Osteocyte (in vitro differentiated cells): ENCODE results near the gene EEF1E1. TPM values are rescaled to one million over a fixed set of nuclear protein-coding genes. Genes with fewer than 3 reads are reported as not detected.
A peak's percentile ranks its signal among the peaks of the same experiment; 100 is the strongest.

Experiments
- DNase-seq: peaks from one replicate; pipeline ENCODE4 v3.0.0; 2021; ENCODE audit warnings: mixed read lengths; ENCODE audit not compliant: unreplicated experiment; ENCODE audit errors: extremely low spot score
- H3K27ac Mint-ChIP-seq: one replicate; pipeline ENCODE4 v1.8.0; 2021; ENCODE audit warnings: mild to moderate bottlenecking, mixed read lengths; ENCODE audit not compliant: unreplicated experiment
- H3K27me3 Mint-ChIP-seq: one replicate; pipeline ENCODE4 v1.8.0; 2021; ENCODE audit warnings: mixed read lengths; ENCODE audit not compliant: unreplicated experiment
- H3K36me3 Mint-ChIP-seq: one replicate; pipeline ENCODE4 v1.8.0; 2021; ENCODE audit warnings: mixed read lengths; ENCODE audit not compliant: unreplicated experiment
- H3K4me1 Mint-ChIP-seq: one replicate; pipeline ENCODE4 v1.8.0; 2021; ENCODE audit warnings: mixed read lengths; ENCODE audit not compliant: unreplicated experiment
- H3K4me3 Mint-ChIP-seq: one replicate; pipeline ENCODE4 v1.8.0; 2021; ENCODE audit warnings: mild to moderate bottlenecking, moderate library complexity, mixed read lengths; ENCODE audit not compliant: unreplicated experiment
- H3K9me3 Mint-ChIP-seq: one replicate; pipeline ENCODE4 v1.8.0; 2021; ENCODE audit warnings: mixed read lengths; ENCODE audit not compliant: unreplicated experiment
- CTCF ChIP-seq: fragments of 200-600 bp; sonication (generic); IDR thresholded peaks from 2 replicates; pipeline ENCODE4 v1.5.0; 2021; ENCODE audit warnings: antibody characterized with exemption, mild to moderate bottlenecking, moderate library complexity
- long read RNA-seq: library from polyadenylated mRNA; unstranded; transcript quantifications from one replicate; pipeline ENCODE4 v2.0.0, GENCODE V29; 2021
- total RNA-seq: library from RNA; stranded (reverse); gene quantifications from 2 replicates; pipeline ENCODE4 v1.2.1, GENCODE V29; 2021

Gene EEF1E1
- total RNA-seq: 17.6 and 24.5 TPM in 2 replicates
- long read RNA-seq, transcript EEF1E1-201 (4 exons, 1,077 nt): major isoform, 31 of 34 reads
- long read RNA-seq, partial matches to known transcripts: 0 of 34 reads
- long read RNA-seq, other reads (novel, unspliced or antisense): 0 of 34 reads

- no peaks in the 10 kb centered on the region for H3K36me3 Mint-ChIP-seq
- H3K27me3 Mint-ChIP-seq: no peaks in the 10 kb centered on the region
- peak within 1 kb of the TSS; percentile 91 for H3K27ac Mint-ChIP-seq
- peaks cover 16% of the 10 kb centered on the region for H3K4me1 Mint-ChIP-seq
- TF ChIP-seq CTCF: no peak
- DNase-seq: peak; percentile 95
- H3K9me3 Mint-ChIP-seq: no peaks in the 10 kb centered on the region
- peak within 1 kb of the TSS; percentile 99 for H3K4me3 Mint-ChIP-seq
Measured at GRCh38 chr6:8102122-8102958, at the start of gene EEF1E1. Gene EEF1E1 (minus strand): TSS chr6:8102548. CDS start chr6:8102521, 27 bp downstream.

GRCh38 chr6:8149350-8149749 is 47.0 kb upstream of the EEF1E1 start:
- Mint-ChIP-seq H3K36me3 (no peaks in the 10 kb centered on the region), H3K9me3 (no peaks in the 10 kb centered on the region), H3K27me3 (peaks cover 39% of the 10 kb centered on the region), H3K4me3 (no peak overlapping the region), H3K4me1 (no peaks in the 10 kb centered on the region), H3K27ac (no peak overlapping the region)
- TF ChIP-seq CTCF: no peak
- no peak for DNase-seq

- Mint-ChIP-seq H3K27ac (no peak overlapping the region), H3K4me1 (no peaks in the 10 kb centered on the region), H3K27me3 (peaks cover 34% of the 10 kb centered on the region), H3K36me3 (no peaks in the 10 kb centered on the region), H3K9me3 (no peaks in the 10 kb centered on the region), H3K4me3 (no peak overlapping the region)
- TF ChIP-seq CTCF: no peak
- DNase-seq: no peak
Measured at GRCh38 chr6:8143945-8144344, 41.6 kb upstream of the EEF1E1 start.

GRCh38 chr6:8139451-8139850 is 37.1 kb upstream of the EEF1E1 start:
- Mint-ChIP-seq H3K27me3 (peaks cover 11% of the 10 kb centered on the region), H3K27ac (no peak overlapping the region), H3K9me3 (no peaks in the 10 kb centered on the region), H3K4me1 (no peaks in the 10 kb centered on the region), H3K36me3 (no peaks in the 10 kb centered on the region), H3K4me3 (no peak overlapping the region)
- TF ChIP-seq CTCF: no peak
- DNase-seq: peak; percentile 60

- no peaks in the 10 kb centered on the region for H3K9me3 Mint-ChIP-seq
- no peak for TF ChIP-seq CTCF
- no peak overlapping the region for H3K27ac Mint-ChIP-seq
- H3K36me3 Mint-ChIP-seq: no peaks in the 10 kb centered on the region
- no peak overlapping the region for H3K4me3 Mint-ChIP-seq
- no peaks in the 10 kb centered on the region for H3K4me1 Mint-ChIP-seq
- peaks cover 11% of the 10 kb centered on the region for H3K27me3 Mint-ChIP-seq
- no peak for DNase-seq
Measured at GRCh38 chr6:8137529-8137939, 35.2 kb upstream of the EEF1E1 start.
